Measurements from ENCODE around the gene MBD3. TPM values are rescaled to one million over a fixed set of nuclear protein-coding genes. Genes with fewer than 3 reads are reported as not detected.

Gene MBD3
- total and polyA plus RNA-seq, 2 donors (not counting 1 experiment from before 2014, with no cell fraction given) = 19.8 to 85.2 TPM

DNA sequence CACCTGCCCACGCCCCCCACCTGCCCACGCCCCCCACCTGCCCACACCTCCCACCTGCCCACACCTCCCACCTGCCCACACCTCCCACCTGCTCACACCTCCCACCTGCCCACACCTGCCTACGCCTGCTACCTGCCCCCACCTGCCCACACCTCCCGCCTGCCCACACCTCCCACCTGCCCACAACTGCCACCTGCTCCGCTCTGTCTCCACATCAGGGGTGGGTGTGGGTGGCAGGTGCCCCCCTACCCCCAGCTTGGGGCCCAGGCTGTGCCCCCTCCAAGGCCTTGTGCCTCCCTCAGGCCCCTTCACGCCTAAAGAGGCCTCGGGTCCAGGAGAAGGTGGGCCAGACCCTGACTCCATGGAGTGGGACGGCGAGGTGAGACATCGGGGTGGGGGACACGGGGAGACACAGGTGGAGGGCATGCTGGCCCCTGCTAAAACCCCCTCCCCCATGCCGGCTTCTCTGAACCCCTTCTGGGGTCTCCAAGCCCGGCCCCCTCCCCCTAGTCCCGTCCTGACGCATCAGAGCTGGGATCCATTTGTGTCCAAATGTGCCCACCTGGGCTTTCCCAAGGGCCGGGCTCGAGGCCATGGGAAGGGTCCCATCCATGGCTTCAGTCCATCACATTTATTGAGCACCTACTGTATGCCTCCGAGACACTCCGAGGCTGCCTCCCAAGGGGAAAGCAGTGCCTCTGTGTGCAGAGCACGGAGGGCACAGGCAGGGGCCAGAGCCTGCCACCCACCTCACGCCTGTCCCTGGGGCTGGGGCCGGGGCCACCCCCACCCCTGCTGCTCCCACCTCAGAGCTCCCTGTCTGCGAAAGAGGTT lies 63.9 kb downstream of the MBD3 start:
- DNase-seq (ENCODE audit: low read depth in 2 of 2) = no peak
- H3K79me2 ChIP-seq (ENCODE audit: control insufficient read depth, insufficient read depth, low read length) = no peaks in the 10 kb centered on the region
- H3K27me3 ChIP-seq (ENCODE audit: control insufficient read depth, insufficient read depth, low read length) = peaks cover 13% of the 10 kb centered on the region
- H3K9ac ChIP-seq (ENCODE audit: insufficient read depth, low read length) = no peak overlapping the region
- H3K4me2 ChIP-seq (ENCODE audit: extremely low read depth, insufficient read depth, low read length) = no peak overlapping the region
- no peak overlapping the region for H3K4me3 ChIP-seq (replicated peaks in 1 of 4; ENCODE audit: control extremely low read depth in 1 of 4, insufficient read depth in 1 of 4, low read depth in 3 of 4, low read length in 4 of 4)
- H3K4me1 ChIP-seq (ENCODE audit: control insufficient read depth, extremely low read depth, insufficient read depth, low read length) = no peaks in the 10 kb centered on the region
- no peak overlapping the region for H2AFZ ChIP-seq (ENCODE audit: low read length)
- H3K9me3 ChIP-seq (ENCODE audit: control insufficient read depth, insufficient read depth, low read depth, low read length) = no peaks in the 10 kb centered on the region
- TF ChIP-seq EZH2 (IDR thresholded peaks at IDR 0.05; ENCODE audit: low read length, missing control alignments) = no peak
- TF ChIP-seq, protein P1, sequence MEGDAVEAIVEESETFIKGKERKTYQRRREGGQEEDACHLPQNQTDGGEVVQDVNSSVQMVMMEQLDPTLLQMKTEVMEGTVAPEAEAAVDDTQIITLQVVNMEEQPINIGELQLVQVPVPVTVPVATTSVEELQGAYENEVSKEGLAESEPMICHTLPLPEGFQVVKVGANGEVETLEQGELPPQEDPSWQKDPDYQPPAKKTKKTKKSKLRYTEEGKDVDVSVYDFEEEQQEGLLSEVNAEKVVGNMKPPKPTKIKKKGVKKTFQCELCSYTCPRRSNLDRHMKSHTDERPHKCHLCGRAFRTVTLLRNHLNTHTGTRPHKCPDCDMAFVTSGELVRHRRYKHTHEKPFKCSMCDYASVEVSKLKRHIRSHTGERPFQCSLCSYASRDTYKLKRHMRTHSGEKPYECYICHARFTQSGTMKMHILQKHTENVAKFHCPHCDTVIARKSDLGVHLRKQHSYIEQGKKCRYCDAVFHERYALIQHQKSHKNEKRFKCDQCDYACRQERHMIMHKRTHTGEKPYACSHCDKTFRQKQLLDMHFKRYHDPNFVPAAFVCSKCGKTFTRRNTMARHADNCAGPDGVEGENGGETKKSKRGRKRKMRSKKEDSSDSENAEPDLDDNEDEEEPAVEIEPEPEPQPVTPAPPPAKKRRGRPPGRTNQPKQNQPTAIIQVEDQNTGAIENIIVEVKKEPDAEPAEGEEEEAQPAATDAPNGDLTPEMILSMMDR (conservative IDR thresholded peaks at IDR 0.05 in 1 of 2, IDR thresholded peaks at IDR 0.05 in 1 of 2; ENCODE audit: low read depth in 1 of 2, low read length in 2 of 2) = no peak
- H3K27ac ChIP-seq (ENCODE audit: insufficient read depth, low read length) = no peak overlapping the region
- H4K20me1 ChIP-seq (ENCODE audit: control insufficient read depth, extremely low read depth, insufficient read depth, low read length) = no peaks in the 10 kb centered on the region
- H3K36me3 ChIP-seq (ENCODE audit: control insufficient read depth, insufficient read depth, low read length) = no peaks in the 10 kb centered on the region

DNA sequence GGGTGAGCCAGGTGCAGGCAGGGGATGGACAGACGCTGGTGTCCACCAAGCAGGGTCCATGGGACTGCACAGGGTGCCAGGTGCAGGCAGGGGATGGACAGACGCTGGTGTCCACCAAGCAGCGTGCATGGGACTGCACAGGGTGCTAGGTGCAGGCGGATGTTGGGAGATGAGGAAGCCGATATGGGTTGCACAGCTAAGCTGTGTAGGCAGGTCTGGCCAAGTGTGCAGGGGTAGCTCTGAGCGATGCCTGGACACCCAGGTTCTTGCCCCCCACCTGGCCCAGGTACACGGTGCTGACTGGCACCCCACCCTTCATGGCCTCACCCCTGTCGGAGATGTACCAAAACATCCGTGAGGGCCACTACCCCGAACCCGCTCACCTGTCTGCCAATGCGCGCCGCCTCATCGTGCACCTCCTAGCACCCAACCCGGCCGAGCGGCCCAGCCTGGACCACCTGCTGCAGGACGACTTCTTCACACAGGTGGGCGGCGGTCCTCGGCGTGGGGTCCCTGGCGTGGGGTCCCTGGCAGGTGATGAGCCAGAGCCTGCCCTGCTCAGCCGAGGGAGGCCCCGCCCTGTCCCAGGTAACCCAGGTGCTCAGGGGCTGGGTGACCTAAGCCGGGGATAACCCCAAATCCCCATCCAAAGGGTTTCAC lies 64.9 kb downstream of the MBD3 start:
- Histone ChIP-seq H3K79me2 (ENCODE audit: control insufficient read depth, insufficient read depth, low read length) (no peaks in the 10 kb centered on the region), H3K36me3 (ENCODE audit: control insufficient read depth, insufficient read depth, low read length) (no peaks in the 10 kb centered on the region), H3K4me1 (ENCODE audit: control insufficient read depth, extremely low read depth, insufficient read depth, low read length) (no peaks in the 10 kb centered on the region), H3K4me2 (ENCODE audit: extremely low read depth, insufficient read depth, low read length) (no peak overlapping the region), H3K9me3 (ENCODE audit: control insufficient read depth, insufficient read depth, low read depth, low read length) (no peaks in the 10 kb centered on the region), H3K27ac (ENCODE audit: insufficient read depth, low read length) (no peak overlapping the region), H3K4me3 (replicated peaks in 1 of 4; ENCODE audit: control extremely low read depth in 1 of 4, insufficient read depth in 1 of 4, low read depth in 3 of 4, low read length in 4 of 4) (no peak overlapping the region), H2AFZ (ENCODE audit: low read length) (no peak overlapping the region), H3K27me3 (ENCODE audit: control insufficient read depth, insufficient read depth, low read length) (peaks cover 18% of the 10 kb centered on the region), H4K20me1 (ENCODE audit: control insufficient read depth, extremely low read depth, insufficient read depth, low read length) (no peaks in the 10 kb centered on the region), H3K9ac (ENCODE audit: insufficient read depth, low read length) (no peak overlapping the region)
- TF ChIP-seq, protein P1 (conservative IDR thresholded peaks at IDR 0.05 in 1 of 2, IDR thresholded peaks at IDR 0.05 in 1 of 2; ENCODE audit: low read depth in 1 of 2, low read length in 2 of 2) = no peak
- no peak for TF ChIP-seq EZH2 (IDR thresholded peaks at IDR 0.05; ENCODE audit: low read length, missing control alignments)
- no peak for DNase-seq (ENCODE audit: low read depth in 2 of 2)

DNA sequence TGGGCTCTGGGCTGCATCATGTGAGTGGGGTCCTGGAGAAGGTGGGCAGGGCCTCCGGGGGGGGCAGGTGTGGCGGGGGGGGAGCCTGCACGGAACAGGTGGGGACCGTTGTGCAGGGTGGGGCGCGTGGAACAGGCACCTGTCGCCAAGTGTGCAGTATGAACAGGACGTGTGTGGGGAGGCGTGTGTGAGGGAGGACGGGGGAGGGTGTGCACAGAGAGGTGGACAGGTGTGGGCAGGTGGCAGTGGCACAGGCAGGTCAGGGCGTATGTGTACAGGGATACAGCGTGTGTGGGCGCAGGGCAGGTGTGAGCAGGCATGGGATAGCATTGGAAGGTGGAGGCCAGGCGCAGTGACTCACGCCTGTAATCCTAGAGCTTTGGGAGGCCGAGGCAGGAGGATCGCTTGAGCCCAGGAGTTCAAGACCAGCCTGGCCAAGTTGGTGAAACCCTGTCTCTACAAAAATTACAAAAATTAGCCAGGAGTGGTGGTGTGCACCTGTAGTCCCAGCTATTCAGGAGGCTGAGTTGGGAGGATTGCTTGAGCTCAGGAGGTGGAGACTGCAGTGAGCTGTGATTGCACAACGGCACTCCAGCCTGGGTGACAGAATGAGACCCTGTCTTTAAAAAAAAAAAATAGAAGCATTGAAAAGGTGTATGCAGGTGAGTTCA lies 65.6 kb downstream of the MBD3 start:
- Histone ChIP-seq H3K4me1 (ENCODE audit: control insufficient read depth, extremely low read depth, insufficient read depth, low read length) (no peaks in the 10 kb centered on the region), H3K4me3 (replicated peaks in 1 of 4; ENCODE audit: control extremely low read depth in 1 of 4, insufficient read depth in 1 of 4, low read depth in 3 of 4, low read length in 4 of 4) (no peak overlapping the region), H4K20me1 (ENCODE audit: control insufficient read depth, extremely low read depth, insufficient read depth, low read length) (no peaks in the 10 kb centered on the region), H3K4me2 (ENCODE audit: extremely low read depth, insufficient read depth, low read length) (no peak overlapping the region), H3K9ac (ENCODE audit: insufficient read depth, low read length) (no peak overlapping the region), H3K27ac (ENCODE audit: insufficient read depth, low read length) (no peak overlapping the region), H3K36me3 (ENCODE audit: control insufficient read depth, insufficient read depth, low read length) (no peaks in the 10 kb centered on the region), H3K9me3 (ENCODE audit: control insufficient read depth, insufficient read depth, low read depth, low read length) (no peaks in the 10 kb centered on the region), H2AFZ (ENCODE audit: low read length) (no peak overlapping the region), H3K79me2 (ENCODE audit: control insufficient read depth, insufficient read depth, low read length) (no peaks in the 10 kb centered on the region), H3K27me3 (ENCODE audit: control insufficient read depth, insufficient read depth, low read length) (peaks cover 18% of the 10 kb centered on the region)
- DNase-seq (ENCODE audit: low read depth in 2 of 2) = no peak
- no peak for TF ChIP-seq EZH2 (IDR thresholded peaks at IDR 0.05; ENCODE audit: low read length, missing control alignments)
- TF ChIP-seq, protein P1 (conservative IDR thresholded peaks at IDR 0.05 in 1 of 2, IDR thresholded peaks at IDR 0.05 in 1 of 2; ENCODE audit: low read depth in 1 of 2, low read length in 2 of 2) = no peak

Measured in fibroblast of lung (primary cell).